HG02571 (cell line): ENCODE results near the gene EPS15.
"Not testable (repeated sequence)": the region's sequence is repeated elsewhere in the genome, so short reads cannot be mapped to it uniquely, and the experiment has no call there.

ENCODE experiments used
- ATAC-seq: cut with Tn5 transposase; IDR thresholded peaks from one replicate; pipeline ENCODE4 v1.9.1; 2021; ENCODE audit warnings: mild to moderate bottlenecking, moderate library complexity; ENCODE audit not compliant: unreplicated experiment

The EPS15 gene

DNA sequence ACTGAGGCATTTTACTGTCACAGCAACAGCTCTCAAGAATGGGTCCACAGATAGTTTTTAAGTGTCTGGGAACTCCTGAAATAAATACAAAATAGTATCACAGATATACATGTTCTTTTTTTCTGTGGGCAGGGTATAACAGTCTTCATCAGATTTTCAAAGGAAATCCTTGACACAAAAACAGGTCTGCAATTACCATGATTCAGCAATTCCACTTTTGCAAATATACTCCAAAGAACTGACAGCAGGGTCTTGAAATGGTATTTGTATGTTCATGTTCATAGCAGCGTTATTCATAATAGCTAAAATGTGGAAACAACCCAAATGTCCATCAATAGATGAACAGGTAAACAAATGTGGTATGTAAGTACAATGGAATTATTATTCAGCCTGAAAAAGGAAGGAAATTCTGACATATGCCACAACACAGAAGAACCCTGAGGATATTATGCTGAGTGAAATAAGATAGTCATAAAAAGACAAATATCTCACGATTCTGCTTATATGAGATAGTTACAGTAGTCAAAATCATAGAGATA is 85.0 kb downstream of the EPS15 start:
- ATAC-seq: no peak

DNA sequence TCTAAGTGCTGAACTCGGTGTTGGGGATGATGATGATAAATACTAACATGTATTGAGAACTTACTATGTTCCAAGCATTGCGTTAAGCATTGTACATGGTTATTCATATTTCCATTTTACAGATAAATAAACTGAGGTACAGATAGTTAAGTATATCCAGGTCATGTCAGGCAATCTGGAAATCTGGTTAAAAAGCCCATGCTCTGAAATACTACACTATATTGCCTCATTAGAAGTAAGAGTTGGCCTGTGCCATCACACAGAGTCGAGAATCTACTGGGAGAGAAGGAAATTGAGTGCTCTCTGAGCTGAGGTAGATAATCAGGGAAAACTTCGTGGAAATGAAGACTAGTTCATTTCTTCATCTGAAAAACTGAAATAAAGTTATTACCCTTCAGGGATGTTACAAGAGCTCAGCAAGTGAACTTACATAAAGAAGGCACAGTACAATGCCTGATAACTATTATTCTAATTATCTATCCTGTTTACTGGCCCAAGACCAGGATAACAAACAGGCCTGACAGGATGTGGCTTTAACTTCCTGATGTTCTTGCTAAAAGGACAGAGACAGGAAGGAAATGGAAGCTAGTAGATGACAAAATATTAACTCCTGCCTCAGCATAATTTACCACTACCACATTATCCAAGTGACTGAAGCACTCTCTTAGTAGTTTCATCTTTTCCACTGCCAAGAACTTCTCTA is 85.6 kb downstream of the EPS15 start:
- no peak for ATAC-seq

DNA sequence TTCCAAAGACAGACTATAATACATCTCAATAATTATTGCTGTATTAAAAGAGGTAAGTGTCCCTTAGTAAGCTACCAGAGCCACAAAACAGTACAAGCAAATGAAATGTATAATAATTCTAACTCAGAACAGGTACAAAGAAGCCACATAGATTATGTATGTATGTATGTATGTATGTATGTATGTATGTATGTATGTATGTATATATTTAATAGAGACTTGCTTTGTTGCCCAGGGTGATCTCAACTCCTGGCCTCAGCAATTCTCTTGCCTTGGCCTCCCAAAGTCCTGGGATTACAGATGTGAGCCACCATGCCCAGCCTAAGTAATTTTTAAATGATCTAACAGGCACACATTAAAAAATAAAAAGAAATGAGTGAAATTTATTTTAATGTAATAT is 86.9 kb downstream of the EPS15 start:
- ATAC-seq: no peak

DNA sequence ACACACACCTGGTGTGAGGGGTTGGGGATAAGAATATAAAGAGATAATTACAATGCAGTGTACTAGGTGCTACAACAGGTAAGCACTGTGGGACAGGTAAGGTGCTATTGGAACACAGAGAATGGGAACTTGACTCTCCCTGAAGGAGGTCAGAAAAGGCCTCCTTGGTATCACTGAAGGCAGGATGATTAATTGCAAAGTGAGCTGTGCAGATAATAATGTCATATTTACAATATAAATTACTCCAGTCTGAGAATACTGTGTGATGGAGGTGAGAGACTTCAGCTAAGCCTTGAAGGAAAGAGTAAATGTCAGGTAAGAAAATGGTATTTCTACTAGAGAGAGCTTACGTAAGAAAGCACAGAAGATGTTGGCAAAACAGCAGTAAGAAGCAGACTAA is 91.6 kb downstream of the EPS15 start:
- ATAC-seq: no peak

DNA sequence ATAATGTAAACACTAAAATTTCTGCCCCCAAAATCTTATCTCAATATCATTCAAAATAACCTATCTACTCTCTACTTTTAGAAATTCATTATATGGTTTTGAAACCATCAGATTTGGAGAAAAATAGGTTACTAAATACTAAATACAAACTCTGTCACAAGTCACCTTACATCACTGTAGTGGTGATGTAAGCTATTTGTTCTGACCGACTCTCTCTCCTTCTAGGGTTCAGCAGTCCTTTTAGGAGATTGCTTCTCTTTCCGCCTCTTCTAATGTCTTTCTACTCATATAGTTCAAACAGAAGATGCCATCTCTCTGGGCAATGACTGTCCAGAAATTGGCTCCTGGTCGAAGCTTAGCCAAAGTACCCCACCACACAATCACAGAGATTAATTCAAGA is 93.1 kb downstream of the EPS15 start:
- no peak for ATAC-seq

DNA sequence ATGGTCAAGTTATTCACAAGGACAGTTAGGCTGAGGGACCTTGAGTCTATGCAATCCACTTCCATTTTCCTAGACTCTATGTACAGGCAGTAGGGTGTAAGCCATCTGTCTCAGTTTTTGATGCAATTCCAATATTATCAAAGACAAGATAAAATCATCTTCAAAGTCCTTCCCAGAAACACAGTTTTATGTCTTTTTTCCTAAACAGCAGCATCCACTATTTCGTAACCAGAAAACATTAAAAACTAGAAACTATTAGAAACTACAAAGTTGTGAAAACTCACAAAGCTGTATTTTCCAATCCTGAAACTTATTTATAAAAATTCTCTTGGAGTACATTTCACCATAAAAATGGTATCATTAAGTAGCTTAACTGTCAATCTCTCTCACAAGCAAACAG is 93.8 kb downstream of the EPS15 start:
- ATAC-seq: no peak

DNA sequence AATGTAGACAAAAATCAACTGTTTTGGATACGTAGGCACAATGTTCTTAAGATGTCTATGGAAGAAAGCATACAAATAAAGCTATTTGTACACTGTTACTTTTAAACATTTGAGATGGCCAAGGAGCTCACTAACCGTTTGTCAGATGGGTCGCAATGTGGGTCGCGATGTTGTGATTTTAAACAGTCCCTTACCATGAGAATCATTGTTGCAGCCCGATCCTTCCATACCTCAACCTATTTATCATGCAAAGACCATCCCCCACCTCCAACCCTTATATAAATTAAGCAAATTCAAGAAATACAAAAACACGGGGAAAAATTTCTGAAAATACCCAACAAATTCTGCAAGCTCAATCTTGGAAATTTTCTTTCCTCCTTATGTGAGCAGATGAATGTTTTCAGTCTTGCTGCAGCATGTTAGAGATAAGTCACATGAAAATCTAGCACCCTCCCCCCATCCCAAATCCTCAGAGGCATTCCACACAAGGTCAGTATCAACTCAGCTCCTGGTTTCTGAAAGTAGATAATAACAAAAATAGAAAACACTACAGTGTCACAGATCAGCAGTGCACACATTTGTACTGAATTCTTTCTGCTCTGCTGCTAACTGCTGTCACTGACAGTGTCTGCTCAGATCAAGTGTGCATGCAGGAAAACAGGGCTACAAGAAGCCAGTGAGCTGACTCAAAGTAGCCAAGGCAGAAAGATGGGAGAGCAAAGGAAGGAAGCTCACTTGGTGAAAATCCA is 95.8 kb downstream of the EPS15 start:
- ATAC-seq: no peak

DNA sequence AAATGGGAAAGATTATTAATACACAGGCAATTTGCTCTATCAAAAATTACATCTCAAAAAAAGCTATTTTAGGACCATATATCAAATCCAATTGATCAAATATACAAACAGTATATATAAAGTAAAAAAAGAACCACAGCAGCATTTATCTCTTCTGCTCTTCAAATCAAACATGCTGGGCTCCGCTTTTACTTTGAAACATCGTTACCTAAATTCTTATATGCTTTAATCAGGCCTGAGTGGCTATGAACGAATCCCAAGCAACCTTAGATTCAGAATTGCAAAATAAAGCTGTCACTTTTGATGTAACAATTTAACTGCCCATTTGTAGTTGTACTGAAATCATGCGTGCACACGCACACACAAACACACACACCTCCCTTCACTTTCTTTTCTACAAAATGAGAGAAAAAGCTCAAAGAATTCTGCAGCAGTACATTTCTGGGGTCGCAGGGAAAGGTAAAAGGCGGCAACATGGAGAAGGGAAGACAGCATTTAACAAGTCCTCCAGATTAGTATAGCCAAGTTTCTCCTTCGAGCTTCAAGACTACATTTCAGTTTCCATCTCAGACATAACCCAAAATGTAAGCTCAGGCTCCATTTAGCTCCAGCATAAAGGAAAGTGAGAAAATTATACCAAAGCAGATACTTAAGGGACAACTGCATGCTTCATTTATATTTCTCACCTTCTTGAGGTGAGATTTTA is 96.5 kb downstream of the EPS15 start:
- no peak for ATAC-seq

DNA sequence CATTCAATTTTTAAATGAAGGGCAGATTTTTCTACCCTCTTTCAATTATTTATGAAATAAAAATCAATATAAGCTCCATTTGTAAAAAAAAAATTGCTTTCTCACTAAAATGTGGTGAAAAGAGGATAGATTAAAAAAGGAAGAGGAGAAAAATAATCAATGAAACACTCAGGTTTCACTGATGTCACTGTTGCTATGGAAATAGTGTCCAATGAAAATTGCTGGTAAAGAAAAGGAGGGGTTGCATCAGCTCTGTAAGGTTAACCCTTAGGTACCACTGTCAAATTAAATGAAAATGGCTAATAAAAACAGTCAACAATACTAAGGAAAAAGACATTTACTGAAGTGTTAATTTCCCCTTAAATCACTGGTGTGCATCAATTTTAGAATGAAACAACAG is 97.1 kb downstream of the EPS15 start:
- no peak for ATAC-seq

DNA sequence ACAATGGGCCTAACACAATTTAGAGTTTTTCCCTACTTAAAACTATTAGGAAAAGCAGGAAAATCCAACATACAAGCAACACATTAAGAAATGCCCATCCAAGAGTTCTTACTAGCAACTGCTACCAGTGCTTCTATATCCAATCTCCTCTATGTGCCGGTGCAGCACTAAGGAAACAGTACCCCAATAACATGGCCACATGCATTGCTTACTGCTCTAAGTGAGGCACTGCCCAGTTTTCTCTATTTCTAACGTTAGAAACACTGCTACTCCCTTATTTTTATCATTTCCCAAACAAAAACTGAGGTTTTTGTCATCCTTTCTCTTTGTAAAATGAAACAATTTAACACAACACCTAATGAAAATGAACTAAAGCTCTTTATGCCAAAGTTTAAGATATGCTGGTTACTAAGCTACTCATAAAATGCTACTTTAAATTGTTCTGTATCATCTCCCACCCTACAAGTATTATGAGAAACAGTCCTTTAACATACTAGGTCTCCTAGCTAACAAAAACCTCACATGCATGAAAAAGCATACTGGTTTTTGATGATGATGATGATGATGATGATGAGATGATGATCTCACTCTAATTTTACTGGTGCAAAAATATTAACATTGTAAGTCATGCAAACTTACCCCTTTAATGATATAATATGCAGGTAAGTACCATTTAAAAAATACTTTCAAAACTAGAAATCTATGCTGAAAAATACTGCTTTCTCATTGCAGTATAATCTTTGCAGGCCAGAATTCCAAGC is 98.0 kb downstream of the EPS15 start:
- no peak for ATAC-seq

DNA sequence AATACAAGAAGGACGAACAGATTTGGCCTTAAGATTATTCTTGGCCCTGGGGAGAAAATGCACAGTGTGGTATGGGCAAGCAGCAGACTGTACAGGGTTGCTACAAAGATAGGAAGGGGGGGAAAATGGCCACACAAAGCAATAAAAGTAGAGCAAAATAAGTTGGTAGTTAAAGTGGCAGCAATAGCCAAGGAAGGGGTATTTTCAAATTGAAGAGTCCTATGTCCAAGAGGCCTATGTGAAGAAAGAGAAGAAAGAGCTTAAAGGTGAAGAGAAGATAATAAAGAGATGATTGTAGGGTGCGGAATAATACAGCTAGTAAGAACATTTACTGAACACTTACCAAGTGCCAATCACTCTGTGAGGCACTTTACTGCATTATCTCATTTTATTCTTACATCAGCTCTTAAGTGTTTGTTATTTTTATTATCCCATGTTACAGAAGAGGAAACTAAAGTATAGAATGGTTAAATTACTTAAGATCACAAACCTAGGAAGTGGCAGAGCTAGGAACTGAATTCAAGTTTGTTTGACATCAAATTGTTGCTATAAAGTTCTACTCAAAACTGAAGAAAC is 100.6 kb downstream of the EPS15 start:
- ATAC-seq: no peak

DNA sequence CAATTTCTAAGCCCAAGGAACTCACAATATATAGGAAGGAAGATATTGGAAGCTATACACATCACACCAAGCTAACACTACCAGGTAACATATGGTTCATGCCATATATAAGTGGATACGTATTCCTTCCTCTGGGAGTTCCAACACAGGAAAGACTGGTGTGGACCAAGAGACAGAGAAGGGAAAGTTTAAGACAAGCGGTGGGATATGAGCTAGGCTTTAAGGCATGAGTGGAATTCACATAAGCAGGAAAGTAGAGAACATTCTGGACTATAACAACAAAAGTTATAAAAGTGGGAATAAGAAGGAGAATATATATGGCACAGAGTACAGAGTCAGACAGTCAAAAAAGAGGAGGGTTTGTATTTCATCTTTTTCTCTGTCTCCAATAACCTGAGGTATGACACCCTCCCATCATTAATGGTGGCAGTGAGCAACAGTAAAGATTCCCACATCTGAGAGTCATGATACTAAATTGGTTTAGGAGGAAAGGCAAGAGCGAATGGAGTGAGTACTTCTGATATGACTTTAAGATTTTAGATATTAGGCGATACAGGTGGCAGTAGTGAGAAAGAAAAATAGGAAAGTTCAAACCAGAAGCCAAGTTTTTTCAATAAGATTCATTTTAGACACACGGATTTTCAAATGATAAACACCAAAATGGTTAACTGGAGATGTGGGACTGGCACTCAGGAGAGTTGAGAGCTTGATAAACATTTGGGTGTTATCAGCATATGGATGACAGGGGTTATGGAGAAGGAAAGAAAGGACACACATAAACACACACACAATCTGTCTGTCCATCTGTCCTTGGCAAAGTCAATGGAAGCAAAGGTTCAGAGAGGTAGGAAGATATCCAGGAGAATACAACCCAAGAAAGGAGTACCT is 101.3 kb downstream of the EPS15 start:
- no peak for ATAC-seq

DNA sequence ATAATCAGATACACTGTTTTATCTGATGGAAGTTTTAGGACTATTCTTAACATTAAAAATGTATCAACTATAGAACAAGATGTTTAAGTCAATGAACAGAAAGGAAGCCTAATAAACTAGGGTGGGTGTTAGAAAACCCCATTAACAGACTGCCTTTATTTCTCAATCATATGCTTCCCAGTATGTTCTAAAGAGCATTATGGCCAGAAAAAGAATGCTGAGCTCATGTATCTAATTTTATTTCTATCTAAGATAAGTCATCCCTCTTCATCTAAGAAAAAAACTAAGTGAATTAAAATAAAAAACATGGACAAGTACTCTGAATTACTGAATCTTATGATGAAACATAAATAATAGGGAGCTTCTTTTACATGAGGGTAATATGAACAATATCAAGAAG is 102.2 kb downstream of the EPS15 start:
- ATAC-seq: no peak

DNA sequence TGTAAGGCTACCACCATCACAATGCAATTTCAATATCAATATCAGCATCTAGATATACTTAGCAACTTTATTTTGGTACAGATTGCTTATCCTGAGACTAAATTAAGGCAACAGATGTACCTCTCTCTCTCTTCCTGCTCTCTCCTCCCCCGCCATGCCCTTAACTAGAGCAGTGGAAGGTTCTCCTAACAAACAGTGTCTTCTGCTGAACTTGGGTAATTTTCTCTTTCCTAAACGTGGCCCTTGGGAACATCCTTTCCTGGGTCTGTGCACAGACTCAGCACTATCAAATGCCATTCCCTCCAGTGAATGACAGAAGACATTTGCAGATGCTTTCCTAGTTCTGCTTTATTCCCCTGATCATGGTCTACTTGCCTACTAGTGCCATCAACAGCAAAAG is 103.1 kb downstream of the EPS15 start:
- no peak for ATAC-seq

DNA sequence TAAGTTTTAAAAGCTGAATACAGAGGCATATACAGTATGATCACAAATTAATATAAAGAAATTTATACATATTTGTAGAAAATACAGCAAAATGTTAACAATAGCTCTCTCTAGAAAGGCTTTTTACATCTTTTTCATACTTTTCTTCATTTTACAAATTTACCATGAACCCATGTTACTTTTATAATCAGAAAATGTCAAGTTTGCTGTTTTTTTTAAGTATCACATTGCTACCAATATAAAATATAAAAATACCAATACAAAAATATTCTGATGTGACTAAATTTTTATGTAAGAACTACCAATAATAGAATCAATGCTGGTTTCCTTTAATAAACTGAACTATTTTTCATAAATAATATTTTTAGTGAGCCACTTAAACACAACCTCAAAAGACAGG is 104.3 kb downstream of the EPS15 start:
- ATAC-seq: no peak

DNA sequence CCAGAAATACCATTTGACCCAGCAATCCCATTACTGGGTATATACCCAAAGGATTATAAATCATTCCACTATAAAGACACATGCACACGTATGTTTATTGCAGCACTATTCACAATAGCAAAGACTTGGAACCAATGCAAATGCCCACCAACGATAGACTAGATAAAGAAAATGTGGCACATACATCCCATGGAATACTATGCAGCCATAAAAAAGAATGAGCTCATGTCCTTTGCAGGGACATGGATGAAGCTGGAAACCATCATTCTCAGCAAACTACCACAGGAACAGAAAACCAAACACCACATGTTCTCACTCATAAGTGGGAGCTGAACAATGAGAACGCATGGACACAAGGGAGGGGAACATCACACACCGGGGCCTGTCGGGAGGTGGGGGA is 107.2 kb downstream of the EPS15 start:
- not testable (repeated sequence) for ATAC-seq

DNA sequence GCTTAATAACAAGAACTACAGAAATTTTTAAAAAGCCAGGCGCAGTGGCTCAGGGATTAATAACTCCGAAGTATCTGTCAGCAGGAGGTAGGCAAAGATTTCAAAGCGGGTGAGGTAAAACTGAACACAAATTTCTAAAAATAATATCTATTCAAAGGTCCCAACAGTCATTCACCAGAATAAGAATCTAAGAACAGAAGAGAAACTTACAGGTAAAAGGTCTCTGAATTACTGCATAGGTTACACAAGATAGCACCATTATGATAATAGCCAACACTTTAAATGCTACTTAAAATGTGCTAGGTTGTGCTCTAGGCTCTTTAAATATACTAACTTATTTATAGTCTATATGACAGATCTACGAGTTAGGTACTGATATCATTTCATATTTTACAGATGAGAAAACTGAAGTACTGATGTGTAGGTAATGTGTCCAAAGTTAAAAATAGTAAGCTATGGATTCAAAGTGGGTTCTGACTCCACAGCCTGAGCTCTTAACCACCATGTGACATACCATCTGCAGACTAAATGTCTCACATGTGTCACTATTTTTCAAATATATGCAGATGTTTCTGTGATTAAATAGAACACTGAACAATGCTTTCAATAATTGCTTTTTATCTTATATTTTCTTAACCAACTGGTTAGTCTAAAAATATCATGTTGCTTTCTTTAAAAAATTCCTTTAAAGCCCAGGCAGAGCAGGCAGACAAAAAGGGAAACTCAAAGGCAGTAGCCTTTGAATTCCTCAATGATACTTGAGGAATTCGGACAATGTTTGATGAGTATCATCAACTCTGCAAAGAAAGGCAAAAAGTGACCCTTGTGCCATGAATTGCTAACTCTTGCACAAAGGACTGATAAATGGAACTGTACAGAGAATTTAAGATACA is 108.3 kb downstream of the EPS15 start:
- no peak for ATAC-seq

DNA sequence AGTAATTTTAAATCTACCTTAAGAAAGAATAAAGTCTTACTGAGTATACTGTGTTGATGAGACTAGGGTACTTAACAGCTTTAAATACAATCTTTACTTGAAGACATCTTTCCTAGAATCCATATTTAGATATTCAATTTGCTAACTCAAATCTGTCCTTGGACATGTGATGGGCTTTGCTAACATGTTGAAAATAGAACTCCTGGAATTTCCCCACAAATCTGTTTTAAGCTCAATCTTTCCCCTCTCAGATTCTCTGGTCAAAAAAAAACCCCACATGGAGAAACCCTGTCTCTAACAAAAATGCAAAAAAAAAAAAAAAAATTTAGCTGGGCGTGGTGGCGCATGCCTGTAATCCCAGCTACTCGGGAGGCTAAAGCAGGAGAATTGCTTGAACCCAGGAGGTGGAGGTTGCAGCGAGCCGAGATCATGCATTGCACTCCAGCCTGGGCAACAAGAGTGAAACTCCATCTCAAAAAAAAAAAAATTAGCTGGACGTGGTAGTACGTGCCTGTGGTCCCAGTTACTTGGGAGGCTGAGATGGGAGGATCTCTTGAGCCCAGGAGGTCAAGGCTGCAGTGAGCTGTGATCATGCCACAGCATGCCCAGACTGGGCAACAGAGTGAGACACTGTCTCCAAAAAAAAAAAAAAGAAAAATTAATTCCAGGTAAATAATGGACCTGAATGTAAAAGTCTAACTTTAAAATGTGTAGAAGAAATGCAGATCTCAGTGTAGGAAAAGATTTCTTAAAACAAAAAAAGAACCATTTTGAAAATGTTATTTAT is 109.1 kb downstream of the EPS15 start:
- ATAC-seq: not testable (repeated sequence)
